DMS 273 treated with DMSO at 0.1 percent for 48 hours (cell line): ENCODE data around the gene SLC30A3.
A peak's percentile ranks its signal among the peaks of the same experiment; 100 is the strongest.

Experiments
- DNase-seq: peaks from one replicate; lab custom pipeline; 2025; lab: John Stamatoyannopoulos, UW

SLC30A3 gene

DNA sequence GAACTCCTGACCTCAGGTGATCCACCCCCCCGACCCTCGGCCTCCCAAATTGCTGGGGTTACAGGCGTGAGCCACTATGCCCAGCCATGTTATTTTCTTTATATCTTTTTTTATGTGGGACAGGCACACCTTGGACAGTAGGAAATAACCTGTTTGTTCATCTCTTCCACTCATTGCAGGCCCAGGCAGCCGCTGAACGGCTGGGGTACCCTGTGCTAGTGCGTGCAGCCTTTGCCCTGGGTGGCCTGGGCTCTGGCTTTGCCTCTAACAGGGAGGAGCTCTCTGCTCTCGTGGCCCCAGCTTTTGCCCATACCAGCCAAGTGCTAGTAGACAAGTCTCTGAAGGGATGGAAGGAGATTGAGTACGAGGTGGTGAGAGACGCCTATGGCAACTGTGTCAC, 37.3 kb downstream of the SLC30A3 start:
- no peak for DNase-seq

DNA sequence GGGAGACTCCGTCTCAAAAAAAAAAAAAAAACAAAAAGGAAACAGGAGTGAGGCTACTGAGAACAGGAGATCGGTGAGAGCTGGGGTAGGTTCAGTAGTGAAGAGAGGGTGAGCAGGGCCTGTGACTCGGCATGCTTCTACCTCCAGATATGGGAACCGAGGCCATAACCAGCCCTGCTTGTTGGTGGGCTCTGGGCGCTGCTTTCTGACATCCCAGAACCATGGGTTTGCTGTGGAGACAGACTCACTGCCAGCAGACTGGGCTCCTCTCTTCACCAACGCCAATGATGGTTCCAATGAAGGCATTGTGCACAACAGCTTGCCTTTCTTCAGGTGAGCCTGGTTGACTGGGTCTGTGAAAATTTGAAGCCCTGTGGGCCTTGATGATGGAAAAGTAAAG, 39.4 kb downstream of the SLC30A3 start:
- DNase-seq = no peak

DNA sequence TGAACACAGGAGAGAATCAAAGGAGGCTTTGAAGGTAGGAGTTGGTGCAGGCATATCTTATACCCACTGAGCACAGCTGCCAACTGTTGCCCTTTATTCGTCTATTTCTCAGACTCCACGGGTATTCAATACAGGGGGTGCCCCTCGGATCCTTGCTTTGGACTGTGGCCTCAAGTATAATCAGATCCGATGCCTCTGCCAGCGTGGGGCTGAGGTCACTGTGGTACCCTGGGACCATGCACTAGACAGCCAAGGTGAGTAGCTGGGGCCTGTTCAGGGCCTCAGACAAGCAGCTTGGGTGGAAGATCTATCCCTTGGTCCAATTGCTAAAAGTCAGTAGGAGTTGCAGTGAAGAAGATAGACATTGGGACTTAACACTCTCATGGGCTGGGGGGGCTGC, 40.4 kb downstream of the SLC30A3 start:
- no peak for DNase-seq

DNA sequence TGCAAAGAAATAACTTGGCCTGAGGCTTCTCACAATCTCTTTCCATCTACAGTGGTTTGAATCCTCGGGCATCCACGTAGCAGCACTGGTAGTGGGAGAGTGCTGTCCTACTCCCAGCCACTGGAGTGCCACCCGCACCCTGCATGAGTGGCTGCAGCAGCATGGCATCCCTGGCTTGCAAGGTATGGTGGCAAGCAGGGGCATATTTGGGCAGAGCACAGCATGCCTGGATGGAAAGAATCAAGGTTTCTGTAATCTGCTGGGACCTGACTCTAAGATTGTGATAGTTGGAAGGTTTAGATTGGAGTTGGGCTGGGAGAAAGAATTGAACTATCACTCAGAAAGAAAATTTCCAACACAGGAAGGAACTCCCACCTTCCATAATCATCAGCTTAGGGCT, 41.7 kb downstream of the SLC30A3 start:
- DNase-seq = no peak

DNA sequence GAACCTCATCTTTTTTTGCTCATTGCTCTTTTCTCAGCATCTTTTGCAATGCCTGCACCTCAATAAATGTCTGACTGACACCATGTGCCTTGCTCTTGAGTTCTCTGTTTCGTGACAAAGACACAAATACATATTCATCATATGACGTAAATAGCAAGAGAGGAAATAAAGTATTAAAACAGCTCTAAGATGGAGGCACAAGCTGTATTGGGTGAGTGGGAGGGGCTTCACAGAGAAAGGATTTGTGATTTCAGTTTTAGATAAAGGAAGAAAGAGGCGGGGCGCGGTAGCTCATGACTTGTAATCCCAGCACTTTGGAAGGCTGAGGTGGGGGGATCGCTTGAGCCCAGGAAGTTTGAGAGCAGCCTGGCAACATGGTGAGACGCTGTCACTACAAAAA, 42.8 kb downstream of the SLC30A3 start:
- DNase-seq = no peak

DNA sequence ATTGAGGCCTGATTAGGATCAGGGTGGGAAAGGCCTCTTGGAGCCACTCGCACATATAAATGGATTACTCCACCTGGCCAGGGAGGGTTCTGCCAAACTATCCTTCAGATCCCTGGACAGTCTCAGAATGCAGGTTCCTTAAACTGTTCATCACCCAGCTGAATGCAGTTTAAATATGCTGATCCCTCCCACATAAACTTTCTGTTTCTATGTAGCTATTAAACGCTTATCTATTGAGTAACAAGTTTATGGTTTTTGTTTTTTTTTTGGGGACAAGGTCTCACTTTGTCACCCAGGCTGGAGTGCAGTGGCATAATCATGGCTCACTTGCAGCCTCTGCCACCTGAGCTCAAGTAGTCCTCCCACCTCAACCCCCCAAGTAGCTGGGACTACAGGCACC, 43.8 kb downstream of the SLC30A3 start:
- DNase-seq = no peak

DNA sequence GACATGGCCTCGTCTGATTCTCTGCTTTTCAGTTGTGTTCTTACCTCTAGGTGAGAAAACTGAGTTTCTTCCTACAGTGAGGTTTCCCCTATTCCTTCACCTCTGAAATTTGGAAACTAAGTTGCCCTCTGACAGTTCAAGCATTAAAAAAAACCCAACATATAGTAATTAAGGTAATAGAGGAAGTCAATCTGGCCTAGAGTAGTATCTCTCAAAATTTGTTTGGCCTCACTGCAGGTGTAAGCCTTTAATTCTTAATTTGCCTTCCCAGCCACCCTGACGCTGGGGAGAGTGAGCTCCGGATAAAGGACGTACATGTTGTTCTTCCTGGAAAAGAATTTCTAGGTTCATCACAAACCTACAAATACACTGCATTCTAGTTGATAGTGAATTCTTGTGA, 44.2 kb downstream of the SLC30A3 start:
- no peak for DNase-seq

DNA sequence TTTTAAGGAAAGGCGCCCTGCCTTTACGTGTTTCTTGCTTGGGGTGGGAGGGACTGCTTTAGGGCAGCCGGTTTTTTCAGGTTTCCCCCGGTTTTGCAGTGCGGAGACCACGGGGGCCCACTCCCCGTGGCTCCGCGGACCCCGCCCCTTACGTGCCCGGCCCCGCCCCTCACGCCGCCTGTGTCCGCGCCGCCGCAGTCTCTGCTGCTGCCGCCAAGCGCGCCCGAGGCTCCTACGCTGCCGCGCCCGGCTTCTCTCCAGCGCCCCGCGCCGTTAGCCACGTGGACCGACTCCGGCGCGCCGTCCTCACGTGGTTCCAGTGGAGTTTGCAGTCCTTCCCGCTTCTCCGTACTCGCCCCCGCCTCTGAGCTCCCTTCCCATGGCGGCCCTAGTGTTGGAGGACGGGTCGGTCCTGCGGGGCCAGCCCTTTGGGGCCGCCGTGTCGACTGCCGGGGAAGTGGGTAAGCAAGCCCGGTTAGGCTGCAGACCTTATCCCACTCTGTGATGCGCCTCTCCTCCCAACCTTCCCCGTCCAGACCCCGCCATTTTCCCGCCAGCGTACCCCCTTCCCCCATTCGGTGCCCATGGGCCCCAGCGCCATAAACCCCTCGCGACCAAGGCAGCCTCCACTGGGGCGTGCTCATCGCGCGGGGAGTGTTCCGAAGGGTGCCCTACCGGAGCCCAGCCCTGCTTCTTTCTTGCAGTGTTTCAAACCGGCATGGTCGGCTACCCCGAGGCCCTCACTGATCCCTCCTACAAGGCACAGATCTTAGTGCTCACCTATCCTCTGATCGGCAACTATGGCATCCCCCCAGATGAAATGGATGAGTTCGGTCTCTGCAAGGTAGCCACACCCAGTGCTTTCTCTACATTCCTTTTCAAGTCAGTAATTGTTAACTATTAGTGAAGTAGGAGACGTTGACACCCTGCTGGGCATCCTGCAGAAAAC, 45.4 kb downstream of the SLC30A3 start, which contains the start of gene CAD:
CAD (plus strand) TSS at position 197 of the 949 bp plus-strand sequence; CDS start at position 380, 183 bp downstream.
- DNase-seq = peak; percentile 74

DNA sequence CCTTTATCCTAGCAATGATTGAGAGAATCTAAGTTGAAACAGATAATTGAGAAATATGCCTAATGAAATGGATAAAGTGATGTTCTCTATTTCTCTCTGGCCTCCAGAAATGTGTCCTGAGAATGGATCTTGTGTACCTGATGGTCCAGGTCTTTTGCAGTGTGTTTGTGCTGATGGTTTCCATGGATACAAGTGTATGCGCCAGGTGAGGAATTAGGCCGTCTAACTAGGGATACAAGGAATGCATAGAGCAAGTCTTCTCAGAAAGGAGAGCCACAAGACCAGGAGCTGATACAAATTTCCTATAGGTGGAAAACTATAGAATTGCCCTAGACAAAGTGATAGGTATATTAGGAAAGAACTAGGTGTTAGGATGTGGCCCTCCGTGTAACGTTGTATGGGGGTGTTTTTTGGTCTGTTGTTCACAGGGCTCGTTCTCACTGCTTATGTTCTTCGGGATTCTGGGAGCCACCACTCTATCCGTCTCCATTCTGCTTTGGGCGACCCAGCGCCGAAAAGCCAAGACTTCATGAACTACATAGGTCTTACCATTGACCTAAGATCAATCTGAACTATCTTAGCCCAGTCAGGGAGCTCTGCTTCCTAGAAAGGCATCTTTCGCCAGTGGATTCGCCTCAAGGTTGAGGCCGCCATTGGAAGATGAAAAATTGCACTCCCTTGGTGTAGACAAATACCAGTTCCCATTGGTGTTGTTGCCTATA, 46.3 kb downstream of the SLC30A3 start:
- DNase-seq = no peak

DNA sequence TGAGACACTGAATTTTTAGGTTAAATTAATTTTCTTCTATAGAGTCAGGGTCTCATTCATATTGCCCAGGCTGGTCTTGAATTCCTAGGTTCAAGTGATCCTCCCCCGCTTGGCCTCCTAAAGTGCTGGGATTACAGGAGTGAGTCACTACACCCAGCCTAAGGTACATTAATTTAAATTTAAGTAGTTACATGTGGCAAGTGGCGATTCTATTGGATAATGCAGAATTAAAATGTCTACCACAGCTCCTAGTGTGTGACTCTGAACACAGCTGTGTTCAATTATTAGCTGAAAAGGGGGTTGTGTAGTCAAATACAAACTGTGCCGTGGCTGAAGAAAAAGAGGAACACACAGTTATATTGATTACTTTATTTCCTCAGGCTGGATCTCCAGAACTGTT, 47.9 kb downstream of the SLC30A3 start:
- no peak for DNase-seq

DNA sequence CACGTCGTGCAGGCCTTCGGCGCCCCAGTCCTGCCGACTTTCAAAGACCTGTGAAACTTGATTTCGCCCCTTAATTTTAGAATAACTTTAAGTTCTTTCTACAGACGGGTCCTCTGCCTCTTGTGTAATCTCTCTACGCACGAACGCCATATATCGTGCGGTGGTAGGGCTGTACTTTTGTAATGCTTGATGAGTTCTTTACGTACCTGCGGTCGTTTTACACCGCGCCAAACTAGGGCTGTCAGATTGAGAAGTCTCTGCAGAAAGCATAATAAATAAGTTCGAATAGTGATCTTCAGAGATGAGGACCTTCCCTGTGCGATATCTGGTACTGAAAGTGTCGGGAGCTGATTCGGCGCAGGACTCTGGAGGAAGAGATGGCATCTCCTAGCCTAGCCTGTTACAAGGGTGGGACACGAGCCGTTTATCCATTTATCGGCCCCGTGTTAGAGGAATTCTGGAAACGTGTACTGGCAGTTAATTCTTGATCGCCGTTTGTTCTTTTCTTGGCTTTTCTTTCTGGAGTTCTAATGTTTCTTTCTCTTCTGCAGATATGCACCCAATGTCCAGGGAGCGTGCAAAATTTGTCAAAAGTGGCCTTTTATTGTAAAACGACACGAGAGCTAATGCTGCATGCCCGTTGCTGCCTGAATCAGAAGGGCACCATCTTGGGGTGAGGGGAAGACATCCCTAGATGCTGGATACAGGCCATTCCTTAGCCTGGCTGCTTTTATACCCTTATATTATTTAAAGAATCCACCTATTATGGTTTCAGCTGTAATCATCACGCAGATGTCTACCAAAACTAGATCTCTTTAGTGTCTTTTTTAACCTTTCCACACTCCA, 50.0 kb downstream of the SLC30A3 start:
- DNase-seq = peak; percentile 36

DNA sequence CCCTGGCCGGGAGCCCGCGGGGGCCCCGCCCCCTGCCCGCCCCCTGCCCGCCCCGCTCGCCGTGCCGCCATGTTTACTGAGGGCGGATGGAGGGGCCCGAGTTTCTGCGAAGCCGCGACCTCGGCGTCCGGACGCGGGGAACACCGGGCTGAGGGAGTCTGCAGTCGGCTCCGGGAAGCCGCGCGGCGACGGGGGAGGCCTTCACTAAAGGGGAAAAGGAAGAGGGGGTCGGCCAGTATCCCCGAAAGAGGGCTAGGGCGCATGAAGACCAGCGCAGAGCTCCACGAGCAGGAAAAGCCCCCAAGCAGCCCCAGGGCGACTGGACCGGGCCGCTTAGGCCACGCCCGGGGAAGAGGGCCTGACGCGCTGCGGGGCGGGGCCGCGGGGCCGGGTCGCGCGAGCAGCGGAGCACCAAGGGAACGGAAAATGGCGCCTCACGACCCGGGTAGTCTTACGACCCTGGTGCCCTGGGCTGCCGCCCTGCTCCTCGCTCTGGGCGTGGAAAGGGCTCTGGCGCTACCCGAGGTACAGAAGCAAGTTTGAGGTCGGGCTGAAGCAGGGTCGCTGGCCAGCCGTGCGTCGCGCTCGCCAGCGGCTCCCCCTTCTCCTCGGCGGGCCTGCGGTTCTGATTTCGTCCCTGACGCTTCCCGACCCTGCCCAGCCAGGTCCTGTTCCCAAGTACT, 50.8 kb downstream of the SLC30A3 start, which contains the start of the genes ATRAID and SLC5A6:
ATRAID (plus strand) TSS at position 99 of the 683 bp plus-strand sequence; CDS start at position 427, 328 bp downstream.
SLC5A6 (minus strand) TSS at position 326 of the 683 bp plus-strand sequence. CDS start 4,618 bp downstream, outside the sequence.
- DNase-seq = peak; percentile 58

DNA sequence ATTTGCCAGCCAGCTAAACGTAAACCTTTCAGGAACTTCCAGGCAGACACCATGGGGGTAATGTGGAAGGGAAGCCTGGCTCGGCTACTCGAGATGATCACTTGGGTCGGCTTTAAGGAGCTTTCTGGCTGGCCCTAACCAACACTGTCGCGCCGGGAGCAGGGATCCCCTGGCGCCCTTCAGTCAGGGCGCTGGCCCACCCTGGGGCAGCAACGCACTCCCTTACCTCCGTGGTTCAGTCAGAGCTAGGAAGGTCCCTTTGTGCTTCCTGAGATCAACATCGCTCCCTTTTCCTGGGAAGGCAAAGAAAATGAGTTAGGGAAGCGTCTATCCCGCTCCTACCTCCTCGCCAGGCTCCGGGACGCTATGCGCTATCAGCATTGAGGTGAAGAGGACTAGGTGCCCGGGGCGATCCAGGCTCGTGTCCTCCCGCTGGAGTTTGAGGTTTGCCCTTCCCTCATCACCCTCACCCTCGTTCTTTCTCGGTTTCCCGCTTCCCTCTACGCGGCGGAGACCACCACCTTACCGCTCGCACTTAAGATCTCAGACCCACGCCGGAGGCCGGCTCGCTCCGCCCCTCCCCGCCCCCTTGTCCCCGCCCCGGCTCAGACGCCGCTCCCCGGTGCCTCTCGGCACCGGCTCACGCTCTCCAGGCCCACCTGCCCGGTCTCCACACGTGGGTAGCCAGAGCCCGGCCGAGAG, 51.5 kb downstream of the SLC30A3 start:
- DNase-seq = peak; percentile 52

DNA sequence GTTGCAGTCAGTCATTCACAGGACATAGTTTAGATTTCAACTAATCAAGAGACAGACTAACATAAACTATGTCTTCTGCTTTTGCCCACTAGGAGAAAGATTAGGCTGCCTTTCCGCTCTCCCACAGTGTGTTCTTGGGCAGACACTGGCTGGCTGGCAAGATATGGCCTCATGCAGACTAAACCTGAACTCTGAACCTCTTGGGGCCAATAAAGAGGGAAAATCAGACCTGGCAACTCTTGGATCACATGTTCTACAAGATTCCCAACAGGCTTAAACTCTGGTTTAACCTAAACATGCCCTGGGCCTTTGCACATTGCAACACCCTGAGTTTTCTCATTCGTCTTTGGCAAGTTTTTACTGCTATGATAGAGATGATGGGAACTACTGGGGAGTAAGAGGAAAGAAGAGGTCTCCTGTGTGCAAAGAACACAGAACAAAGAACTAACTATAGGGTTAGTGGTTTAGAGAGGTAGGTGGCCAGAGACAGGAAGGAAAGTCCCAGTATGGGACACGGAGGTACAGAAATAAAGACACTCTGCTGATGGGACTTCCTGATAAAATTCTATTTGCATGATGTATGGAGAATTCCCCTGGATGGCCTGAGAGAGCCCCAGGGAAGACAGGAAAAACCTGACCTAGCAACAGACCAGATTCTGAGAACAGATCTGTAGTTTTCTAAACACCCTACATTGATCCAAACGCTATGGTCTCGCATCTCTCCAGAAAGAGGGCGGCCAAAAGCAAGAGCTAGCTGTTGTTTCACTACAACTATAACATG, 53.0 kb downstream of the SLC30A3 start:
- no peak for DNase-seq

DNA sequence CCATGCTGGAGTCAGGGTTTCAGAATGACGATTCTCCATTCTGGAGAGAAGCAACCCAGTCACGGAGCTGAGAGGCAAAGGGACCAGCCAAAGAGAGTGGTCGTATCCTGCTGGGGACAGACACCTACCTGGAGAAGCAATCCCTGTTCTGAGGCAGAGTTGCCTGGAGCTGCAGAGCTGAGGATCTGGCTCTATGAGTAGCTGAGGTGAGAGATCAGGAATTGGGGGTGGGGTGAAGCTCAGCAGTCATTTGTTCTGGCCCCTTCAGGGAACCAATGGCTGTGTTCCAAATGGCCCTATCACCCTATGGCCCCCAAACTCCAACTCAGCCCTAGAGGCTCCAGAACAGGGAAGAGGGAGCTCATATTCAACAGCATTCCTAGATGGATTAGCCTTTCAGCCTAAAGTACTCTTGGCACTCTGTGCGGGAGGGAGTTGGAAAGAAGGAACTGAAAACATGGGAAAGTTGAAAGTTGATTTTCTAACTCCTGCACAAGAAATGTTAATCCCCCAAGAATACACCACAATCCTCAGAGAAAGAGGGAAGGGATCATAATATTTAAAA, 54.3 kb downstream of the SLC30A3 start:
- DNase-seq = no peak

DNA sequence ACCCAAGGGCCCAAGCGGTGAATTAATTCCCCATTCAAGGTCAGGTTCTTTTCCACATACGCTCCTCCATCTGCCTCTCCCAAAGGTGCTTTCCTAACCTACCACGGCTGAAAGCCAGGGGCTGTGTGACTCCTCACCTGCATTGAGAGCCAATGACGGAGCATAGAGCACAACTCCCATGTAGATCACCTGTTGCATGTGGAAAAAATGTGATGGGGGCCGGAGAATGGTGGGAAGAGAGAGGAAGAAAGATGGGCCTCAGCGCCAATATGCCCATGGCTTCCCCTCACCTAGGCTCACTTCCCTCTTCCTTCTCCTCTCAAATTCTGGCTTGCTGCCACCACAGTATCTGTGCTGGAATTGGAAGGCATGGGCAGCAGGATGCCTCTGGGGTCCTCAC, 56.5 kb downstream of the SLC30A3 start:
- no peak for DNase-seq

DNA sequence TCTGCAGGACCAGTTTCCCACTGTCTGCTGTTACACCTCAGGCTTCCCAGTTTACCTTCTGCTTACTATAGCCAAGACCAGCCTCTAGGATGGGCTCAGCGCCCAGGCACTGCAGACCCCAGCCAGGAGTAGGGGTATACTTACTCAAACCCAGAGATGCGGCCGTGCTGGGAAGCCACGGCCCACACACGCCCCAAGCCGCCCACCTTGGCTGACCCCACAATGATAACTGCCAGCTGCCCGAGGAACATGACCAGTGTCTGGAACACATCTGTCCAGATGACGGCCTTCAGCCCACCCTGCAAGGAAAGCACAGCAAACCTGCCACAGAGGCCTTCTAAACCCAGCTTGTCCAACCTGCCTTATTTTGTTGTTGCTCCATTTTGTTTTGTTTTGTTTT, 57.6 kb downstream of the SLC30A3 start:
- no peak for DNase-seq

DNA sequence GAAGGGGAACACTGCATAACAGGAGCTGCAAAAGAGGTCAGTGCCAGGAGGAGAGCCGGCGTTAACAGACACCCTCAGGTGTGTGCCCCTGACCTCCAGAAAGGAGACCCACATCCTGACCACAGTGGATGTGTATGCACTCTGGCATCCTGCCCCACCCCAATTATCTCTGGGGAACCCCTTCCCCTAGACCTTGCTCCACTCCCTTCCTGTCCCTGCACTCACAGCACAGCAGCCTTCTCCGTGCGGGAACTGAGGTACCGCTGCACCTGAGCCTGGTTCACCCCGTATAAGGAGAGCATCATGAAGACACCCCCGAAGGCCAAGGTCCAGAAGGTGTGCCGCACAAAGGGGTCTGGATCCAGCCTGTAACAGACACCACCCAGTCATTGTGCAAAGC, 58.3 kb downstream of the SLC30A3 start:
- DNase-seq = no peak

DNA sequence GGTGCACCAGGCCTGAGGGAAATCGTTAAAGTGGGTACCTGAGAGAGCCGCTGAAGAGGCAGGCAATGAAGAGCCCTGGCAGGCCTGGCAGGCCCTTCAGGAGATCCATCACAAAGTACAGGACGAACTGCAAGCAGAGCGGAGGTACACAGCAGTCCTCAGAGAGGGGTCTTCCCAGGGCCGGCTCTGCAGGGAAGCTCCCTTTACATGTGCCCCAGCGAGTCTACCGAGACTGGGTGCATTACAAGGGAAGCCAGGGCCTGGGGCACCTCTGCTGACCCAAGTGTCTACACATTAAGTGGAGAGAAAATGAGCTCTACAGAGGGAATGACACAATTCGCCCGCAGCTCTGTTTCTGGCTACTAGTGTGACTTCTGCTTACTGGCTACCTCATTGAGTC, 59.1 kb downstream of the SLC30A3 start:
- DNase-seq = no peak
